BJ (cell line): ENCODE results near the gene MAP7. TPM values are rescaled to one million over a fixed set of nuclear protein-coding genes. Genes with fewer than 3 reads are reported as not detected.

Experiments
- CTCF ChIA-PET: fragments of 350-600 bp; formaldehyde crosslinking; extraction: SDS; loops from one replicate; lab custom pipeline; 2021; ENCODE audit warnings: antibody characterized with exemption, inconsistent platforms; lab: Yijun Ruan, JAX
- POLR2A ChIA-PET: fragments of 300-600 bp; sonication (Branson Sonifier 250); formaldehyde crosslinking; extraction: SDS; loops from one replicate; lab custom pipeline; 2021; ENCODE audit warnings: antibody characterized with exemption; lab: Charles Lee
- DNase-seq: peaks from one replicate; pipeline ENCODE4 v3.0.0-alpha.2; 2011; ENCODE audit warnings: low read depth
- H3K27me3 ChIP-seq: 2 replicates; pipeline ENCODE4 v1.6.0; 2011; ENCODE audit warnings: low read length; ENCODE audit not compliant: control insufficient read depth, insufficient read depth
- H3K36me3 ChIP-seq: 2 replicates; pipeline ENCODE4 v1.5.1; 2011; ENCODE audit warnings: low read length; ENCODE audit not compliant: control insufficient read depth, insufficient read depth
- H3K4me3 ChIP-seq: 2 replicates; pipeline ENCODE4 v1.5.1; 2011; ENCODE audit warnings: low read depth, mild to moderate bottlenecking, control low read depth, low read length
- CTCF ChIP-seq: IDR thresholded peaks from 2 replicates; pipeline ENCODE4 v1.5.1; 2011; ENCODE audit warnings: low read depth, mild to moderate bottlenecking, control low read depth, inconsistent platforms, low read length, moderate library complexity; ENCODE audit not compliant: insufficient read depth
- polyA plus RNA-seq: library from polyadenylated mRNA; depleted of rRNA; stranded (reverse); fragments of >200 nt; gene quantifications from 2 replicates; pipeline ENCODE4 v1.2.3, GENCODE V29; 2011

The MAP7 gene
- polyA plus RNA-seq, 1 experiment, result 0.45 TPM

- no peak for DNase-seq
- no peak for TF ChIP-seq CTCF
- CTCF ChIA-PET, result no interaction called here
- Histone ChIP-seq H3K4me3 (no peak overlapping the region), H3K27me3 (no peaks in the 10 kb centered on the region), H3K36me3 (no peaks in the 10 kb centered on the region)
- POLR2A ChIA-PET, result no interaction called here
Measured at GRCh38 chr6:136323431-136324112, 226.7 kb downstream of the MAP7 start.

GRCh38 chr6:136319732-136320131 lies 230.5 kb downstream of the MAP7 start:
- H3K27me3 ChIP-seq, result no peaks in the 10 kb centered on the region; the same call in 1 of the 2 replicates
- DNase-seq, result no peak
- no peaks in the 10 kb centered on the region for H3K36me3 ChIP-seq
- CTCF ChIA-PET, result no interaction called here
- no peak for TF ChIP-seq CTCF
- H3K4me3 ChIP-seq, result no peak overlapping the region
- POLR2A ChIA-PET, result no interaction called here

- no peak overlapping the region for H3K4me3 ChIP-seq
- no peak for TF ChIP-seq CTCF
- no peaks in the 10 kb centered on the region; the same call in 1 of the 2 replicates for H3K27me3 ChIP-seq
- ChIA-PET POLR2A (no interaction called here), CTCF (interaction anchor here (1.0 to 2.2 kb wide), 7 partner anchors 8 to 870 kb away, joined by 3 to 17 read pairs (median 4); no protein-coding TSS in a partner anchor)
- H3K36me3 ChIP-seq, result no peaks in the 10 kb centered on the region
- DNase-seq, result no peak
Measured at GRCh38 chr6:136318676-136319075, 231.5 kb downstream of the MAP7 start.

GRCh38 chr6:136317971-136318370 lies 232.3 kb downstream of the MAP7 start:
- Histone ChIP-seq H3K4me3 (no peak overlapping the region), H3K27me3 (no peaks in the 10 kb centered on the region; the same call in 1 of the 2 replicates), H3K36me3 (no peaks in the 10 kb centered on the region)
- POLR2A ChIA-PET, result no interaction called here
- TF ChIP-seq CTCF, result no peak
- DNase-seq, result no peak
- CTCF ChIA-PET, result interaction anchor here (1.0 to 2.2 kb wide), 19 partner anchors 9 to 869 kb away, joined by 3 to 17 read pairs (median 4); no protein-coding TSS in a partner anchor

GRCh38 chr6:136317021-136317694 lies 233.1 kb downstream of the MAP7 start:
- H3K27me3 ChIP-seq, result no peaks in the 10 kb centered on the region; the same call in 1 of the 2 replicates
- CTCF ChIA-PET, result interaction anchor here (0.6 to 2.2 kb wide), 24 partner anchors 9 to 868 kb away, joined by 3 to 17 read pairs (median 4); partner anchors contain the start of gene BCLAF1
- H3K36me3 ChIP-seq, result no peaks in the 10 kb centered on the region
- DNase-seq, result no peak
- no peak overlapping the region for H3K4me3 ChIP-seq
- POLR2A ChIA-PET, result no interaction called here
- peak; percentile 84 for TF ChIP-seq CTCF
